GM18951 (cell line): ENCODE measurements around the gene PHPT1.
"Not testable (repeated sequence)": the region's sequence is repeated elsewhere in the genome, so short reads cannot be mapped to it uniquely, and the experiment has no call there.

Experiments
- POLR2A ChIP-seq: IDR thresholded peaks from 4 replicates; pipeline ENCODE4 v1.6.1; 2011; ENCODE audit warnings: mild to moderate bottlenecking; ENCODE audit not compliant: insufficient read length, insufficient read depth; ENCODE audit errors: extremely low read depth
- in situ Hi-C: fragments of 300-500 bp; cut with MboI; formaldehyde crosslinking; loops from one replicate; pipeline ENCODE4 v1.12.0; 2022; ENCODE audit warnings: low sequenced_read_pairs, mixed read lengths, inconsistent platforms; ENCODE audit not compliant: unreplicated experiment

Gene PHPT1

DNA sequence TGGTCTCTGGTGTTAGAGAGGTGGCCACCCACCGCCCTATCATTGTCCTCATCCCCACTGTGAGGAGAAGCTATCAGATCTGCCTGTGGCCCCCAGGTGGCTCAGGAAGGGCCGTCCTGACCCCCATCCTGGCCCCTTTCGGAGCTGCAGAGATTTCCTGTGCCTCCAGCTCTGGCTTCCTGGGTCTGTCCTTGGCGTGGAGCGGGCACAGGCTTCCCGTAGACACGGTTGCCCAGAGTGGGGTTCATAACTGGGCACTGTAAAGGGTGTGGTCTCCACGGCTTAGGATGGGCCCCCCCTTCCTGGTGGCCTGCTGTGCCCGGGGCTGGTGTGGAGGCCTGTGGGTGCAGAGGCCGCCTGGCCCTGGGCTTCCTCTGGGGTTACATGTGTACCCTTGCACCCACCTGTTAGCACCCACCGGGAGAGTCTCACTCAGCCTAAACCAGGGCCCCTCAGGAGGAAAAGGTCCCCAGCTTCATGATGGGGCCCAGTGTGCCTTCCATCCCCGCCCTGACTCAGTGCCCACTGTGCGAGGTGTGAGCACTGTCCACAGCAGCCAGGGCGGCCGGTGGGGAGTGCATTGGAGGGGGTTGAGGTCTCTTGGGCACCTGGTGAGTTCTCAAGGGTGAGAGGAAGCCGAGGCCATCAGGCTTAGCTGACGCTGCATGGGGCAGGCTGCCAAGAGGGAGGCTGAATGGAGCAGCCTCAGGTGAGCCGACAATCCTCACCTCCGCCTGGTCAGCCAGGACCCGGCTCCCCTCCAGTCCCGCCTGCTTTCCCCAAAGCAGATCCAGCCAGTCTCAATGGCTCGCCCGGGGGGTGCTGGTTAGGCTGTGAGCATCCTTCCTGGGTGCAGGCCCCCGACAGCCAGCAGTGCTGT is 22.3 kb upstream of the PHPT1 start:
- TF ChIP-seq POLR2A, result no peak
- in situ Hi-C loops, result no loop called here

DNA sequence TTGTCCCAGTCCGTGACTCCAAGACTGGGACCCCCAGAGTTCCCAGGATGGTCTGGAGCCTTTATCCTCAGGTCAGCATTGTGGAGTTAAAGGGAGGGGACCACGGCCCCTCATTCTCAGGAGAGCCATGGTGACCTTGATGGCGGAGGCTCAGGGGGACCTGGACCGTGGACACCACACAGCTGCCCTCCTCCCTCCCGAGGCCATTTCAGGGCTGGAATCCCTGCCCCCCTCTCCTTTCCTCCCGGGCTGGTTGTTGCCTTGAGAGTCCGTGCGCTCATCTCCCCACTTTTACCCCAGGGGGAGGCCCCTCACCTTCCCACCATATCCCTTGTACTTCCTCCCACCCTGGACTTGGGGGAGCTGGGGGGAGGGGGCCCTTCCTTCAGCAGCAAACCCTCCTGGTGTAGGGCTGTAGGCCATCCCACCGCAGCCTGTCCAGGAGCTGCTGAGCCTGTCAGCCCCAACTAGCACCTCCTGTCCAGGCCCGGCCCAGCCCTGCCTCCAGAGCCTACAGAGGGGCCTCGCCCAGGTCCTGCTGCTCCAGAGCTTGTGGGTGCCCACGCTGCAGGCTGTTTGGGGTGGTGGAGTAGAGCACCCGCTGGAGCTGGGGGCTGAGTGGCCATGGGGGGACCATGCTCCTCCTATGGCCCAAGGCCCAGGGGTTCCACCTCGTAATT is 21.3 kb upstream of the PHPT1 start:
- no peak for TF ChIP-seq POLR2A
- in situ Hi-C loops, result no loop called here

DNA sequence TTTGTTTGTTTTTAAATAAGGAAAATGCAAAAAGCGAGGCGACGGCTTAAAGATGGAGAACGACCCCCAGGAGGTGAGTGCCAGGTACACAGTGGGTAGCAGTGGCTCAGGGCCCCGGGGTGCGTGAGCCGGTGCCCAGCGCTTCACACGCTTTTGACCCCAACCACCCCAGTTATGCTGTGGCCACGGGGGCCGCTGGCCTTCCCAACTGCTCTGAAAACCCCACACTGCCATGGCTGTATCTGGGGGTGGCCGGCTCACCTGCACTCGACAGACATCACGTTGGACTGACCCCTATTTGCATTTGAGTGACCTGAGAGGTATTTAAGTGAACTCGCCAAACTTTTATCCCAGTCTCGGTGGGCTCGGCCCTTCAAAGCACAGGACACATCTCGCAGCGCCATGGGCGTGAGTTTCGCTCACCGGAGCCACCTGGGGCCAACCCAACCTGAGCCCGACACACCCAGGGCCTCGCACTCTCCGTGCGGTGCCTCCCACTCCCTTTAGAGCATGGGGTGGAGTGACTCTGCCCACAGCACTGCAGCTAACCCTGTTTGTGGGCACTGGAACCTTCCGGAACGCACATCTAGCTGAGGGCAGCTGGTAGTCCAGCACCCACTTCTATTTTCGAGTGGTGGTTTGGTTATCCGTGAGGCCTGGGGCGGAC is 20.6 kb upstream of the PHPT1 start:
- no peak for TF ChIP-seq POLR2A
- in situ Hi-C loops, result no loop called here

DNA sequence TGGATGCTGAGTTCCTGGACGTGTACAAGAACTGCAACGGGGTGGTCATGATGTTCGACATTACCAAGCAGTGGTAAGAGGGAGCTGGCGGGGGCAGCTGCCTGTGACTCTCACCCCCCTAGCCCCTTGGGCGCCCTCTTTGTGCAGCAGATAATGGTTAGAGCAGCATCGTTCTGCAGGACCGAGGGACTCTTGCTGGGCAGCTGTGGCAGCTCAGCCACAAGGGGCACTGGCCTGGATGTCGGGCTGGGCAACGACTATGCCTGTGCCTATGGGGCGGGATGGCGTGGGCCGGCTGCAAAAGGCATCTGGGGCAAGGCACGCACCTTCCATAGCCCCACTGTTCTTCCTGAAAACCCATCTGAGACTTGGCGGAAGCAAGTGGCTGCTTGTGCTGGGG is 19.8 kb upstream of the PHPT1 start:
- in situ Hi-C loops, result no loop called here
- no peak for TF ChIP-seq POLR2A

DNA sequence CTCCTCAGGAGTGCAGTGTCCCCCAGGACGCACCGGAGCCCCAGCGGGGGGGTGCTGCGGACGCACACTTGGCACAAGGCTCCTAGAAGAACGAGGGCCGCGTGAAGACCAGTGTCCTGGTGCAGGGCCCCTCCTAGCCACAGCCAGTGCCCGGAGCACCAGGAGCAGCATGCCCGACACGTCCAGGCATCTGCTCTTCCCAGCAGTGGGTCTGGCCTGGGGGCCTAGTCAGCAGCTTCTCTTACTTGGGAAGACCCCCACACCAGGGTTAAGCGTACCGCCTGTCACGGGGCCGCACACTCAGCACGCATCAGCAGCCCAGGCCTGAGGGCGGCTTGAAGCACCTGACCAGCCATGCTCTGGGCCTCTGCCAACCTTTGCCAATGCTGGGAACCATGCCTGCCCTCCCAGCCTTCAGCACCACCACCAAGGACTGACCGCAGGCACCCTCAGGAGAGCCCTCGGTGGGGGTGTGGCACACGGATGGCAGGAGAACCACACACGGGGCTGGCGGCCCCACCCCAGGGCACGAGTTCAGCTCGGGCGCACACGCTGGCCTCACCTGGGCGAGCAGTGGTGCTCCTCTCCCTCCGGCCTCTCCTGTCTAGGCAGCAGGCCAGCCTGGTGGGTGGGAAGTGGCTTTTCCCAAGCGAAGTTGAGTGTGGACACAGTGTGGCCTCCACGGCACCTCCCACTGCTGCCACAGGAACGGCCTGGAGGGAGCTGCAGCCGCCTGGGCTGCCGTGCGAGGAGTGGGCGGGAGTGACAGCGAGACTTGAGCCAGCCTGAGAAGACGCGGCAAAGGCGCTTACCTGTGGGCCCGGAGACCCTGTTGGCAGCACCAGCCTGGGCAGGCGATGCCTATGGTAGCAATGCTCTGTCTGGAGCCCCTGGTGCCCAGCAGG is 19.0 kb upstream of the PHPT1 start:
- in situ Hi-C loops, result no loop called here
- no peak for TF ChIP-seq POLR2A

DNA sequence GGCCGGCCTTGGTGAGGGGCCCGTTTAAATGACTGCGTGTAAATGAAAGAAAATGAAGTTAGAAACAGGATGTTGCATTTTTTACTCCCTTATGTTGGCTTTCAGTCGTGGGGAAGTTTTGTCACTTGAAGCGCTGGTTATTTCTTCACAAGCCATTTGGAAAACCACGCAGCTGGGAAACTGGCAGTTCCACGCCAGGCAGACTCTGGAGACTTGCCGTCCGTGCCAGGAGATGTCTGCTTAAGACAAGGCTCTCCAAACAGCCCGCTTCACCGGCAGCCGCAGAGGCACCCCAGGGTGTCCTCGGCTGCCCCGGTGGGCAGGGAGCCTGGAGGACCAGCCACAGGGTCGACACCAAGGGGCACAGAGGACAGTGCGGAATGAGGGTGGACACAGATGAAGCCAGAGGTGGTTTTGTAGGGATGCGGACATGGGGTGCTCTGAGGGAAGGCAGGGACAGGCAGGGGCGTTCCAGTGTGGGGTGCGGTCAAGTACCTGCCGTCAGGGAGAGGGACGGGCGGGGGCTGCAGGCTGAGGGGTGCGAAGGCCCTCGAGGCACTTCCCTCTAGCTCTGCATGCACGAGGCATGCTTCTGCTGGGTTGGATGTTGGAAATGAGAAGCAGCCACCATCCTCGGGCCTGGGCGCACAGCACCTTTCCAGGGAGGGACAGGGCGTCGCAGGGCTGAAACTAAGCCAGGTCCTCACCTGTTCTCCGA is 18.0 kb upstream of the PHPT1 start:
- no peak for TF ChIP-seq POLR2A
- in situ Hi-C loops, result no loop called here

DNA sequence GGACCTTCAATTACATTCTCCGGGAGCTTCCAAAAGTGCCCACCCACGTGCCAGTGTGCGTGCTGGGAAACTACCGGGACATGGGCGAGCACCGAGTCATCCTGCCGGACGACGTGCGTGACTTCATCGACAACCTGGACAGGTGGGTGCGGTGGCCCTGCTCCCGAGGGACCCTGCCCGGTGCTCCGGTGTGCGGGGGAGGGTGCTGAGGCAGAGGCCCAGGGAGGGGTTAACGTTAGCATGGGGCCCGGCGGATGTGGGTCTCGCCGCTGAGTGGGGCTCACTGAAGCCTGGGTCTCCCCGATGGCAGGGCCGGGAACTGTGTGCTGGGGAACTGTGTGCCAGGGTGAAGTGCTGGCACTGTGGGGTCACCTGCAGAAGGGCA is 17.5 kb upstream of the PHPT1 start:
- in situ Hi-C loops, result no loop called here
- TF ChIP-seq POLR2A, result no peak

DNA sequence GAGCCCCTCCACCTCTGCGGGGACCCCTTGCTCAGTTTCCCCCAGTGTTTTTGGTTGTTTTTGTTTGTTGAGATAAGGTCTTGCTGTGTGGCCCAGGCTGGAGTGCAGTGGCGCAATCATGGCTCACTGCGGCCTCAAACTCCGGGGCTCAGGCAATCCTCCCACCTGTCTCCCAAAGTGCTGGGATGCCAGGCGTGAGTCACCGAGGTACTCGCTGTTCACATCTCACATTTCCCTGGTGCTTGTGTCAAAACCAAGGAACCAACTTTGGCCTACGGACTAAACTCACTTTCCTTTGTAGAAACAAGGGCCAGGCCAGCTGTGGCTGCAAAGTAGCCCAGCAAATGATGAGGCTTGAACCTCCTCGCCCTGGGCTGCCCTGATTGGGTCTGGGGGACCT is 16.6 kb upstream of the PHPT1 start:
- in situ Hi-C loops, result no loop called here
- TF ChIP-seq POLR2A, result no peak

DNA sequence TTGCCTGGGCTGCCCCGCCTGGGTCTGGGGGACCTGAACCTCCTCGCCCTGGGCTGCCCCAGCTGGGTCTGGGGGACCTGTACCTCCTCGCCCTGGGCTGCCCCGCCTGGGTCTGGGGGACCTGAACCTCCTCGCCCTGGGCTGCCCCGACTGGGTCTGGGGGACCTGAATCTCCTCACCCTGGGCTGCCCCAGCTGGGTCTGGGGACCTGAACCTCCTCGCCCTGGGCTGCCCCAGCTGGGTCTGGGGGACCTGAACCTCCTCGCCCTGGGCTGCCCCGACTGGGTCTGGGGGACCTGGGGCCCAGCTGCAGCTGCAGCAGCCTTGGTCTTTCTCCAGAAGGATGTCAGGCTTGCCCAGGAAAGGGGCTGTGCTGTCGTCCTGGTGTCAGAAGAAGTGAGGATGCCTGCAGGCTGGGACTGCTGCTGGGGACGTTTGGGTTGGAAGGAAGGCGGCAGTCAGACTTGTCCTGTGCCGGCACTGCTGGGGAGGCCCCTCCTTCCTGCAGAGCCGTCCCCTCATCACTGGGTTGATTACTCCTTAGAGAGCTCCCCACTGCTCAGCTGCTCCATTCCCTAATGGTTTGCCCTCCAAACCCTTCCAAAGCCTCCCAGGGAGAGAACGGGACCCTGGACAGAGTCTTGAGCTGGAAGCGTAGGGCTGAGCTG is 15.7 kb upstream of the PHPT1 start:
- in situ Hi-C loops, result not testable (repeated sequence)

DNA sequence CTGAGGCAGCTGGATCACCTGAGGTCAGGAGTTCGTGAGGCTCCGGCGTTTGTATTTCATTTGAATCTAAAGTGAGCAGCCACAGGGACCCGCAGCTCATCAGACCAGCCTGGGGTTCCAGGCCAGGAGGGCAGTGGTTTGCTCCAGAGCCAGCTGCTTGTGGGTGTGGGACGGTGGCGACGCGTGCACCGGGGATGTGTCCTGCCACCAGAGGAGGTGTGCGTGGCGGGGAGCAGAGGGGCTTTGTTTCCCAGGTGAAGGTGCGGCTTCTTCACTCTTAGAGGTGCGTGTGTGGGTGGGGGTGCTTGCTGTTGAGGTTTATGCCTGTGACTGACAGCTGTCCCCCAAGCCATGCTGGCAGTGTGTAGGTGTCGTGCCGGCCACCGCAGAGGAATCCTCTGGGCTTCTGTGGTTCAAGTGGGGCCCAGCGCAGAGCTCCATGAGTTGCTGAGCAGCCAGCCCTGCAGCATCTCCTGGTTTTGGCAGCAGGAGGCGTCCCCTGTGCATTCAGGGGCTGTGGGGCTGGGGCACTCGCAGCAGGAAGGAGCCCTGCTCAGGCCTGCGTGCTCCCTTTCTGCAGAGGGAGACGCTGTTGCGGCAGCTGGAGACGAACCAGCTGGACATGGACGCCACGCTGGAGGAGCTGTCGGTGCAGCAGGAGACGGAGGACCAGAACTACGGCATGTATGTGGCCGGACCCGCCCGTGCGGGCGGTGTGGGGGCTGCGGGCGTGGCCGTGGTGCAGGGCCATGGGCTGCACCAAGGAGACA is 13.9 kb upstream of the PHPT1 start:
- in situ Hi-C loops, result no loop called here
- no peak for TF ChIP-seq POLR2A

DNA sequence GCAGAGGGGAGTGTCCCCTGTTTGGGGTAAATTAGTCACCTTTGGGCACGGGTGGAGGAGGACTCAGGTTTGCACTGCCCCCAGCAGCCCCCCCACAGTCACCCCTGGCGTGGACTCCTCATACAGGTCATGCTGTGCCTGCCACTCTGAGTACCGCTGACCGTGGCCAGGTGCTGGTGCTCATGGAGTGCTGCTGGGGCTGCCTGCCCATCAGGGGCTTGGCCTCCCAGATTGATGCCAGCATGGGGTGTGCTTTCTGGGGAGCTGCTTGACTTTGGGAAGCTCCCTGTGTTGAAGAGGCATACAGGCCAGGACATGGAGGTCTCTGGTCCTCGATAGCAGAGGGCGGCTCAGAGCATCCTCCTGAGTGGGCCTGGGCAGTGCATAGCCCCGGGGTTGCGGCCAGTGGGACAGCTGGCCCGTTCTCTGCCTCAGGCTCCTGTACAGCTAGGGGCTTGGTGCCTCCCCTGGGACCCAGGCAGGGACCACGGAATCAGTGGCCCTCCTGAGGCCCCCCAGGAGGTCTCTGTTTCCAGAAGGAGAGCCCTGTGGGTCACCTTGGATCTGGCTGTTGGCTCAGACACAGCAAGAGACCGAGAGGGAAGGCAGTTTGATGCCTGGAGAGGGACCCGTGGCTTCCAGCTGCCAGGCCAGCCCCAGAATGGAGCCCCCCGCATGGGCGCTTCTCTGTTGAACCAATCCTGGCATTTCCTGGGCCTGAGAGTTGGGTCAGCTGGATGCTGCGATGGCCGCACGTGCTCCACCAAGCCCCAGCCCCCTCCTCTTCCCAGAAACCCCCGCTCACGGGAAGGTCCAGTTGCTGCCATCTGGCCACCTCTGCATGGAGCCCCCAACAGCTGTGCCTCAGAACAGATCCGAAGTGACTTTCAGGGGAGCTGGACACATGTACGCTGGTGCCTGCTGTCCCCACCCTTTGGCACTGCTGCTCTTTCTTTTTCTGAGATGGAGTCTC is 13.0 kb upstream of the PHPT1 start:
- in situ Hi-C loops, result no loop called here
- no peak for TF ChIP-seq POLR2A
